Chondrocyte (in vitro differentiated cells): ENCODE measurements around the gene NMNAT2. TPM values are rescaled to one million over a fixed set of nuclear protein-coding genes. Genes with fewer than 3 reads are reported as not detected.

Experiments used
- DNase-seq: peaks from one replicate; pipeline ENCODE4 v3.0.0; 2021; ENCODE audit warnings: mixed read lengths, low spot score
- H3K27ac Mint-ChIP-seq: one replicate; pipeline ENCODE4 v1.8.0; 2021; ENCODE audit warnings: mild to moderate bottlenecking, moderate library complexity, mixed read lengths; ENCODE audit not compliant: unreplicated experiment
- H3K27me3 Mint-ChIP-seq: 2 replicates; pipeline ENCODE4 v1.8.0; 2021; ENCODE audit warnings: low read depth, mixed read lengths
- H3K36me3 Mint-ChIP-seq: 2 replicates; pipeline ENCODE4 v1.8.0; 2021; ENCODE audit warnings: low read depth, mixed read lengths
- H3K4me1 Mint-ChIP-seq: 2 replicates; pipeline ENCODE4 v1.8.0; 2021; ENCODE audit warnings: low read depth, mild to moderate bottlenecking, mixed read lengths
- H3K4me3 Mint-ChIP-seq: one replicate; pipeline ENCODE4 v1.8.0; 2021; ENCODE audit warnings: mild to moderate bottlenecking, moderate library complexity, mixed read lengths; ENCODE audit not compliant: unreplicated experiment
- H3K9me3 Mint-ChIP-seq: 2 replicates; pipeline ENCODE4 v1.8.0; 2021; ENCODE audit warnings: low read depth, mixed read lengths
- total RNA-seq: library from RNA; stranded (reverse); gene quantifications from 3 replicates; pipeline ENCODE4 v1.2.1, GENCODE V29; 2021
- TF ChIP-seq, protein P1 (sequence below): fragments of 200-600 bp; sonication (generic); IDR thresholded peaks from 2 replicates; pipeline ENCODE4 v1.5.0; 2021; ENCODE audit warnings: antibody characterized with exemption, mild to moderate bottlenecking, moderate library complexity

The NMNAT2 gene
- total RNA-seq, 1 donor from 2014 or later: 5.5 TPM

GRCh38 chr1:183379951-183380350 lies 38.2 kb downstream of the NMNAT2 start:
- peaks cover 25% of the 10 kb centered on the region for H3K4me1 Mint-ChIP-seq
- H3K36me3 Mint-ChIP-seq: peaks cover 2% of the 10 kb centered on the region
- H3K4me3 Mint-ChIP-seq: no peak overlapping the region
- no peak for DNase-seq
- no peaks in the 10 kb centered on the region for H3K27me3 Mint-ChIP-seq
- no peaks in the 10 kb centered on the region for H3K9me3 Mint-ChIP-seq
- H3K27ac Mint-ChIP-seq: peak overlapping the region; percentile 72
- TF ChIP-seq, protein P1, sequence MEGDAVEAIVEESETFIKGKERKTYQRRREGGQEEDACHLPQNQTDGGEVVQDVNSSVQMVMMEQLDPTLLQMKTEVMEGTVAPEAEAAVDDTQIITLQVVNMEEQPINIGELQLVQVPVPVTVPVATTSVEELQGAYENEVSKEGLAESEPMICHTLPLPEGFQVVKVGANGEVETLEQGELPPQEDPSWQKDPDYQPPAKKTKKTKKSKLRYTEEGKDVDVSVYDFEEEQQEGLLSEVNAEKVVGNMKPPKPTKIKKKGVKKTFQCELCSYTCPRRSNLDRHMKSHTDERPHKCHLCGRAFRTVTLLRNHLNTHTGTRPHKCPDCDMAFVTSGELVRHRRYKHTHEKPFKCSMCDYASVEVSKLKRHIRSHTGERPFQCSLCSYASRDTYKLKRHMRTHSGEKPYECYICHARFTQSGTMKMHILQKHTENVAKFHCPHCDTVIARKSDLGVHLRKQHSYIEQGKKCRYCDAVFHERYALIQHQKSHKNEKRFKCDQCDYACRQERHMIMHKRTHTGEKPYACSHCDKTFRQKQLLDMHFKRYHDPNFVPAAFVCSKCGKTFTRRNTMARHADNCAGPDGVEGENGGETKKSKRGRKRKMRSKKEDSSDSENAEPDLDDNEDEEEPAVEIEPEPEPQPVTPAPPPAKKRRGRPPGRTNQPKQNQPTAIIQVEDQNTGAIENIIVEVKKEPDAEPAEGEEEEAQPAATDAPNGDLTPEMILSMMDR: no peak

- Mint-ChIP-seq H3K27me3 (peaks cover 8% of the 10 kb centered on the region), H3K9me3 (no peaks in the 10 kb centered on the region), H3K36me3 (peaks cover 4% of the 10 kb centered on the region), H3K4me1 (peaks cover 13% of the 10 kb centered on the region), H3K4me3 (no peak overlapping the region), H3K27ac (no peak overlapping the region)
- DNase-seq: no peak
- TF ChIP-seq, protein P1: no peak
These were observed 42.8 kb downstream of the NMNAT2 start for GRCh38 chr1:183375381-183375780.

GRCh38 chr1:183374825-183375224 lies 43.4 kb downstream of the NMNAT2 start:
- H3K36me3 Mint-ChIP-seq: peaks cover 4% of the 10 kb centered on the region
- H3K27me3 Mint-ChIP-seq: peaks cover 10% of the 10 kb centered on the region
- peaks cover 7% of the 10 kb centered on the region for H3K4me1 Mint-ChIP-seq
- TF ChIP-seq, protein P1: no peak
- H3K9me3 Mint-ChIP-seq: no peaks in the 10 kb centered on the region
- no peak overlapping the region for H3K4me3 Mint-ChIP-seq
- no peak for DNase-seq
- no peak overlapping the region for H3K27ac Mint-ChIP-seq

- H3K4me3 Mint-ChIP-seq: no peak overlapping the region
- peaks cover 22% of the 10 kb centered on the region for H3K27me3 Mint-ChIP-seq
- H3K9me3 Mint-ChIP-seq: no peaks in the 10 kb centered on the region
- TF ChIP-seq, protein P1: no peak
- no peak overlapping the region for H3K27ac Mint-ChIP-seq
- DNase-seq: no peak
- peaks cover 9% of the 10 kb centered on the region for H3K36me3 Mint-ChIP-seq
- H3K4me1 Mint-ChIP-seq: no peaks in the 10 kb centered on the region
These were observed 45.5 kb downstream of the NMNAT2 start for GRCh38 chr1:183372586-183373230.

DNA sequence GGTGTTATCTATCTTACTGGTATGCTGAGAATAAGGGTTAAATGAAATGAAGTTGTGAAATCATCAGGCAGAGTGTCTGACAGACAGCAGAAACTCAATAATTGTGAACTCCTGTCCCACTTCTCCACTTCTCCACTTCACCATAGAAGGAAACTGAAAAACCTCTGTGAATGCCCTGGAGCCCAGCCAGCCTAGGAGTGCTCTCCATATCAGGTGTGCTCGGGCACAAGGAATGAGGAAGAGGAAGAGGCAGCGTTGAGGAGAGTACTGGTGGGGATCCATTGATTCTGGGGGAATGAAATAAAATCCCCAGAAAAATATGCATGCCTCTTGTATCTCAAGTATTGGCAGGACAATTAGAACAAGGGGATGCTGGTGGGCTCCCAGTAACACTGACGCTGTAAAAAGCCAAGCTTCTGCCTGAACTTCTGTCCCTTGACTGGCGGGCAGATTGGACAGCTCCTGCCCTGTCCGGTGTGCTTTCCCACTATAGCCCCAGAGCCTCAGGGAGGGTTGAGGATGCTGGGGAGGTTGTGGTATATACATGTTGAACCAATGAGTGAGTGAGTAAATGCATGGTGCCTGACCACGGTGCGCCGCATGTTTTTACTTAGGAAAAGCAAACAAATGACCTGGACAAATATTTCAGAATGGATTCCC lies 47.7 kb downstream of the NMNAT2 start:
- H3K9me3 Mint-ChIP-seq: no peaks in the 10 kb centered on the region
- no peak overlapping the region for H3K27ac Mint-ChIP-seq
- DNase-seq: no peak
- H3K4me1 Mint-ChIP-seq: peaks cover 10% of the 10 kb centered on the region
- TF ChIP-seq, protein P1: no peak
- H3K4me3 Mint-ChIP-seq: no peak overlapping the region
- H3K27me3 Mint-ChIP-seq: peaks cover 22% of the 10 kb centered on the region
- H3K36me3 Mint-ChIP-seq: peaks cover 7% of the 10 kb centered on the region
